ENCODE results near the gene NOVA2. TPM values are rescaled to one million over a fixed set of nuclear protein-coding genes. Genes with fewer than 3 reads are reported as not detected.

The NOVA2 gene
- total RNA-seq, 1 experiment from 2014 or later, result 2.5 TPM

GRCh38 chr19:45952341-45952685 is 21.4 kb downstream of the NOVA2 start (continued):
- TF ChIP-seq, protein P1, sequence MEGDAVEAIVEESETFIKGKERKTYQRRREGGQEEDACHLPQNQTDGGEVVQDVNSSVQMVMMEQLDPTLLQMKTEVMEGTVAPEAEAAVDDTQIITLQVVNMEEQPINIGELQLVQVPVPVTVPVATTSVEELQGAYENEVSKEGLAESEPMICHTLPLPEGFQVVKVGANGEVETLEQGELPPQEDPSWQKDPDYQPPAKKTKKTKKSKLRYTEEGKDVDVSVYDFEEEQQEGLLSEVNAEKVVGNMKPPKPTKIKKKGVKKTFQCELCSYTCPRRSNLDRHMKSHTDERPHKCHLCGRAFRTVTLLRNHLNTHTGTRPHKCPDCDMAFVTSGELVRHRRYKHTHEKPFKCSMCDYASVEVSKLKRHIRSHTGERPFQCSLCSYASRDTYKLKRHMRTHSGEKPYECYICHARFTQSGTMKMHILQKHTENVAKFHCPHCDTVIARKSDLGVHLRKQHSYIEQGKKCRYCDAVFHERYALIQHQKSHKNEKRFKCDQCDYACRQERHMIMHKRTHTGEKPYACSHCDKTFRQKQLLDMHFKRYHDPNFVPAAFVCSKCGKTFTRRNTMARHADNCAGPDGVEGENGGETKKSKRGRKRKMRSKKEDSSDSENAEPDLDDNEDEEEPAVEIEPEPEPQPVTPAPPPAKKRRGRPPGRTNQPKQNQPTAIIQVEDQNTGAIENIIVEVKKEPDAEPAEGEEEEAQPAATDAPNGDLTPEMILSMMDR (IDR thresholded peaks at IDR 0.05 in 2 of 3, conservative IDR thresholded peaks at IDR 0.05 in 1 of 3; ENCODE audit: borderline replicate concordance in 1 of 3, insufficient read depth in 1 of 3, low read depth in 2 of 3, low read length in 2 of 3), result no peak

GRCh38 chr19:45947926-45948325 is 25.7 kb downstream of the NOVA2 start:
- intact Hi-C loops (cut with micrococcal nuclease), result no loop called here
- ATAC-seq (no peak), DNase-seq (ENCODE audit: low read depth, low spot score) (no peak)
- H4K20me1 ChIP-seq (ENCODE audit: insufficient read depth), result no peaks in the 10 kb centered on the region
- no peak overlapping the region for H3K27ac ChIP-seq (ENCODE audit: low read depth, low read length)
- no peaks in the 10 kb centered on the region for H3K79me2 ChIP-seq (ENCODE audit: insufficient read depth, low read length)
- peaks cover 0 to 8% of the 10 kb centered on the region in 2 experiments; a peak in 1 of 4 replicates for H3K4me1 ChIP-seq (ENCODE audit: control insufficient read depth in 1 of 2, insufficient read depth in 2 of 2, low read length in 2 of 2)
- no TSS peak for BruUV-seq (replicated peaks)
- H3K4me2 ChIP-seq (ENCODE audit: low read length), result no peak overlapping the region
- no peaks in the 10 kb centered on the region for H3K9me2 ChIP-seq (ENCODE audit: insufficient read depth)
- CTCF ChIA-PET, result no interaction called here
- H3K9me3 ChIP-seq (ENCODE audit: control insufficient read depth in 1 of 2, insufficient read depth in 1 of 2, low read depth in 1 of 2, low read length in 2 of 2), result no peaks in the 10 kb centered on the region
- no peaks in the 10 kb centered on the region for H3K27me3 ChIP-seq (ENCODE audit: insufficient read depth, low read length)
- no peak overlapping the region for H3K9ac ChIP-seq (ENCODE audit: low read length)
- no peak overlapping the region for H2AFZ ChIP-seq (ENCODE audit: low read depth, low read length, poor library complexity, severe bottlenecking)
- TF ChIP-seq, protein P2, sequence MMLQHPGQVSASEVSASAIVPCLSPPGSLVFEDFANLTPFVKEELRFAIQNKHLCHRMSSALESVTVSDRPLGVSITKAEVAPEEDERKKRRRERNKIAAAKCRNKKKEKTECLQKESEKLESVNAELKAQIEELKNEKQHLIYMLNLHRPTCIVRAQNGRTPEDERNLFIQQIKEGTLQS (IDR thresholded peaks at IDR 0.05), result no peak
- TF ChIP-seq, protein P3, sequence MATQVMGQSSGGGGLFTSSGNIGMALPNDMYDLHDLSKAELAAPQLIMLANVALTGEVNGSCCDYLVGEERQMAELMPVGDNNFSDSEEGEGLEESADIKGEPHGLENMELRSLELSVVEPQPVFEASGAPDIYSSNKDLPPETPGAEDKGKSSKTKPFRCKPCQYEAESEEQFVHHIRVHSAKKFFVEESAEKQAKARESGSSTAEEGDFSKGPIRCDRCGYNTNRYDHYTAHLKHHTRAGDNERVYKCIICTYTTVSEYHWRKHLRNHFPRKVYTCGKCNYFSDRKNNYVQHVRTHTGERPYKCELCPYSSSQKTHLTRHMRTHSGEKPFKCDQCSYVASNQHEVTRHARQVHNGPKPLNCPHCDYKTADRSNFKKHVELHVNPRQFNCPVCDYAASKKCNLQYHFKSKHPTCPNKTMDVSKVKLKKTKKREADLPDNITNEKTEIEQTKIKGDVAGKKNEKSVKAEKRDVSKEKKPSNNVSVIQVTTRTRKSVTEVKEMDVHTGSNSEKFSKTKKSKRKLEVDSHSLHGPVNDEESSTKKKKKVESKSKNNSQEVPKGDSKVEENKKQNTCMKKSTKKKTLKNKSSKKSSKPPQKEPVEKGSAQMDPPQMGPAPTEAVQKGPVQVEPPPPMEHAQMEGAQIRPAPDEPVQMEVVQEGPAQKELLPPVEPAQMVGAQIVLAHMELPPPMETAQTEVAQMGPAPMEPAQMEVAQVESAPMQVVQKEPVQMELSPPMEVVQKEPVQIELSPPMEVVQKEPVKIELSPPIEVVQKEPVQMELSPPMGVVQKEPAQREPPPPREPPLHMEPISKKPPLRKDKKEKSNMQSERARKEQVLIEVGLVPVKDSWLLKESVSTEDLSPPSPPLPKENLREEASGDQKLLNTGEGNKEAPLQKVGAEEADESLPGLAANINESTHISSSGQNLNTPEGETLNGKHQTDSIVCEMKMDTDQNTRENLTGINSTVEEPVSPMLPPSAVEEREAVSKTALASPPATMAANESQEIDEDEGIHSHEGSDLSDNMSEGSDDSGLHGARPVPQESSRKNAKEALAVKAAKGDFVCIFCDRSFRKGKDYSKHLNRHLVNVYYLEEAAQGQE (IDR thresholded peaks at IDR 0.05; ENCODE audit: low read depth), result no peak
- TF ChIP-seq EGR1 (IDR thresholded peaks at IDR 0.05; ENCODE audit: low read depth) (no peak), FOSL1 (IDR thresholded peaks at IDR 0.05; ENCODE audit: low read depth) (no peak), ELF1 (IDR thresholded peaks at IDR 0.05; ENCODE audit: borderline replicate concordance, low read depth) (no peak), CEBPB (IDR thresholded peaks at IDR 0.05; ENCODE audit: low read depth) (no peak), EZH2 (IDR thresholded peaks at IDR 0.05) (no peak), TCF7L2 (IDR thresholded peaks at IDR 0.05; ENCODE audit: borderline replicate concordance, extremely low read depth, insufficient read depth, insufficient read length) (no peak), POLR2AphosphoS5 (IDR thresholded peaks at IDR 0.05; ENCODE audit: low read depth, low read length) (no peak), RAD21 (IDR thresholded peaks at IDR 0.05; ENCODE audit: low read depth) (no peak), CBX3 (IDR thresholded peaks at IDR 0.05; ENCODE audit: low read depth) (no peak), SIN3A (IDR thresholded peaks at IDR 0.05; ENCODE audit: low read depth) (no peak), POLR2A (IDR thresholded peaks at IDR 0.05; ENCODE audit: borderline replicate concordance, extremely low read depth, insufficient read depth, insufficient read length) (no peak), ZFX (IDR thresholded peaks at IDR 0.05) (no peak), MAX (IDR thresholded peaks at IDR 0.05) (no peak), YY1 (IDR thresholded peaks at IDR 0.05; ENCODE audit: extremely low read depth, insufficient replicate concordance, low read depth, low read length) (no peak), ZNF274 (IDR thresholded peaks at IDR 0.05; ENCODE audit: low read depth, low read length) (no peak), JUND (IDR thresholded peaks at IDR 0.05) (no peak), SP1 (IDR thresholded peaks at IDR 0.05; ENCODE audit: low read depth) (no peak)
- TF ChIP-seq, protein P4, sequence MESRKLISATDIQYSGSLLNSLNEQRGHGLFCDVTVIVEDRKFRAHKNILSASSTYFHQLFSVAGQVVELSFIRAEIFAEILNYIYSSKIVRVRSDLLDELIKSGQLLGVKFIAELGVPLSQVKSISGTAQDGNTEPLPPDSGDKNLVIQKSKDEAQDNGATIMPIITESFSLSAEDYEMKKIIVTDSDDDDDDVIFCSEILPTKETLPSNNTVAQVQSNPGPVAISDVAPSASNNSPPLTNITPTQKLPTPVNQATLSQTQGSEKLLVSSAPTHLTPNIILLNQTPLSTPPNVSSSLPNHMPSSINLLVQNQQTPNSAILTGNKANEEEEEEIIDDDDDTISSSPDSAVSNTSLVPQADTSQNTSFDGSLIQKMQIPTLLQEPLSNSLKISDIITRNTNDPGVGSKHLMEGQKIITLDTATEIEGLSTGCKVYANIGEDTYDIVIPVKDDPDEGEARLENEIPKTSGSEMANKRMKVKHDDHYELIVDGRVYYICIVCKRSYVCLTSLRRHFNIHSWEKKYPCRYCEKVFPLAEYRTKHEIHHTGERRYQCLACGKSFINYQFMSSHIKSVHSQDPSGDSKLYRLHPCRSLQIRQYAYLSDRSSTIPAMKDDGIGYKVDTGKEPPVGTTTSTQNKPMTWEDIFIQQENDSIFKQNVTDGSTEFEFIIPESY (IDR thresholded peaks at IDR 0.05; ENCODE audit: extremely low read depth, insufficient replicate concordance, low read length), result no peak
- RAD21 ChIA-PET (ENCODE audit: low non-redundant PET in 1 of 2, low total read pairs in 2 of 2, uncharacterized antibody in 2 of 2, unreplicated experiment in 2 of 2), result no interaction called here
- H3K4me3 ChIP-seq (replicated peaks in 1 of 2; ENCODE audit: low read depth in 1 of 2, low read length in 2 of 2), result no peak overlapping the region
- POLR2A ChIA-PET, result no interaction called here
- H3K36me3 ChIP-seq (ENCODE audit: control insufficient read depth in 1 of 2, insufficient read depth in 2 of 2, low read length in 2 of 2), result no peaks in the 10 kb centered on the region
